Immature natural killer cell (primary cell): ENCODE results near the gene IFNG. TPM values are rescaled to one million over a fixed set of nuclear protein-coding genes. Genes with fewer than 3 reads are reported as not detected.
"Not testable (repeated sequence)": the region's sequence is repeated elsewhere in the genome, so short reads cannot be mapped to it uniquely, and the experiment has no call there.

Source experiments
- DNase-seq, 3 donors: peaks; one replicate each; pipeline ENCODE4 v3.0.0; 2022; ENCODE audit warnings: mixed read lengths in 1 of 3
- H3K27ac Mint-ChIP-seq, 6 donors: one replicate each; pipeline ENCODE4 v1.8.0; 2020; ENCODE audit warnings: mixed read lengths in 6 of 6, mild to moderate bottlenecking in 5 of 6, inconsistent platforms in 4 of 6, moderate library complexity in 3 of 6
- H3K27me3 Mint-ChIP-seq, 3 donors: one replicate each; pipeline ENCODE4 v1.8.0; 2020 to 2021; ENCODE audit warnings: low read depth in 3 of 3, mild to moderate bottlenecking in 3 of 3, mixed read lengths in 3 of 3, moderate library complexity in 3 of 3, inconsistent platforms in 1 of 3
- H3K36me3 Mint-ChIP-seq, 3 donors: one replicate each; pipeline ENCODE4 v1.8.0; 2020; ENCODE audit warnings: mixed read lengths in 3 of 3, inconsistent platforms in 2 of 3, mild to moderate bottlenecking in 2 of 3
- H3K4me1 Mint-ChIP-seq, 2 donors: one replicate each; pipeline ENCODE4 v1.8.0; 2020; ENCODE audit warnings: inconsistent platforms in 2 of 2, mild to moderate bottlenecking in 2 of 2, mixed read lengths in 2 of 2, moderate library complexity in 1 of 2
- H3K4me3 Mint-ChIP-seq, 5 donors: one replicate each; pipeline ENCODE4 v1.8.0; 2020; ENCODE audit warnings: mild to moderate bottlenecking in 5 of 5, mixed read lengths in 5 of 5, inconsistent platforms in 3 of 5, moderate library complexity in 3 of 5
- H3K9me3 Mint-ChIP-seq, 6 donors: one replicate each; pipeline ENCODE4 v1.8.0; 2020; ENCODE audit warnings: mild to moderate bottlenecking in 6 of 6, mixed read lengths in 6 of 6, inconsistent platforms in 4 of 6, moderate library complexity in 3 of 6
- polyA plus RNA-seq, 3 donors: library from polyadenylated mRNA; unstranded; fragments of 300-500 nt; fragmentation: Illumina TruSeq; gene quantifications; one replicate each; pipeline ENCODE4 v1.2.3, GENCODE V29; 2021

IFNG gene
- polyA plus RNA-seq, 3 donors from 2014 or later, result 6.4 to 16.9 (median 15.7) TPM

- Mint-ChIP-seq H3K27ac (peak overlapping the region in 3 of 6 donors; percentile 28 to 34 (median 34)), H3K36me3 (no peaks in the 10 kb centered on the region), H3K9me3 (no peaks in the 10 kb centered on the region), H3K4me3 (no peak overlapping the region), H3K27me3 (peaks cover 0 to 6% (median 5%) of the 10 kb centered on the region in 3 donors), H3K4me1 (peaks cover 40 to 46% of the 10 kb centered on the region in 2 donors)
- DNase-seq, result no peak
Measured at GRCh38 chr12:68178774-68179439, 19.4 kb upstream of the IFNG start.

- H3K27me3 Mint-ChIP-seq, result peaks cover 0 to 6% (median 5%) of the 10 kb centered on the region in 3 donors
- H3K9me3 Mint-ChIP-seq, result no peaks in the 10 kb centered on the region
- H3K27ac Mint-ChIP-seq, result no peak overlapping the region
- no peak overlapping the region for H3K4me3 Mint-ChIP-seq
- H3K4me1 Mint-ChIP-seq, result peaks cover 40 to 48% of the 10 kb centered on the region in 2 donors
- H3K36me3 Mint-ChIP-seq, result no peaks in the 10 kb centered on the region
- no peak for DNase-seq
Measured at GRCh38 chr12:68178184-68178583, 18.6 kb upstream of the IFNG start.

- Mint-ChIP-seq H3K36me3 (no peaks in the 10 kb centered on the region), H3K27me3 (peaks cover 0 to 6% (median 5%) of the 10 kb centered on the region in 3 donors), H3K4me1 (peaks cover 40 to 48% of the 10 kb centered on the region in 2 donors), H3K27ac (peak overlapping the region in 1 of 6 donors; percentile 62), H3K4me3 (no peak overlapping the region), H3K9me3 (no peaks in the 10 kb centered on the region)
- no peak for DNase-seq
Measured at GRCh38 chr12:68177562-68177961, 18.0 kb upstream of the IFNG start.

- H3K9me3 Mint-ChIP-seq, result no peaks in the 10 kb centered on the region
- H3K4me1 Mint-ChIP-seq, result peaks cover 34 to 42% of the 10 kb centered on the region in 2 donors
- no peak for DNase-seq
- H3K4me3 Mint-ChIP-seq, result peak overlapping the region in 4 of 5 donors; percentile 12 to 73 (median 58)
- H3K36me3 Mint-ChIP-seq, result no peaks in the 10 kb centered on the region
- H3K27me3 Mint-ChIP-seq, result peaks cover 0 to 6% (median 5%) of the 10 kb centered on the region in 3 donors
- peak overlapping the region in 5 of 6 donors; percentile 26 to 90 (median 59) for H3K27ac Mint-ChIP-seq
Measured at GRCh38 chr12:68176257-68176656, 16.7 kb upstream of the IFNG start.

DNA sequence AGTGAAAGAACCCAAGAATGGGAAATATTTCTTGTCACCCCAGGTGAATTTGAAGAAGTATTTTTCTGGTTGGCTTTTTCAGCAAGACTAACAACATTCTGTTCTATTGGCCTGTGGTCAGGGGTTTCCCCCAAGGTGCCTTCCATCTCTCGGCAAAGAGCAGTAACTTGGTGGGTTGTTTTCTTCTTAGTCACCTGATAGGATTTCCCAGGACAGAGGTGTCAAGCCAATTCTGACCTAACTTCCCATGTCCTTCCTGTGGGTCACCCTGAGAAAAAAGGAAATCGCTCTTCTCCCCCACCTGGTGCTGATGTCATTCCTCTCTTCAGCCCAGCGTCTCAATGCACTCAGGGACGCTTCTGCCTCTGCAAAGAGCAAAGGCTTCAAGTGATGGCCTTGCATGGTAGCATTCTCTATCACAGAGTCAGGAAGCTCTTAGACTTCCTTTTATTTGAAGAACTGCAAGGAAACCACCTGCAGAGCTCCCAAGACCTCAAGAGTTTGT, 16.1 kb upstream of the IFNG start:
- Mint-ChIP-seq H3K4me1 (peaks cover 27 to 36% of the 10 kb centered on the region in 2 donors), H3K9me3 (no peaks in the 10 kb centered on the region), H3K27me3 (peaks cover 0 to 5% (median 4%) of the 10 kb centered on the region in 3 donors), H3K27ac (peak overlapping the region; percentile 21 to 90 (median 68)), H3K4me3 (peak overlapping the region; percentile 47 to 73 (median 58)), H3K36me3 (no peaks in the 10 kb centered on the region)
- DNase-seq, result peak; percentile 70 to 72 (median 72)

DNA sequence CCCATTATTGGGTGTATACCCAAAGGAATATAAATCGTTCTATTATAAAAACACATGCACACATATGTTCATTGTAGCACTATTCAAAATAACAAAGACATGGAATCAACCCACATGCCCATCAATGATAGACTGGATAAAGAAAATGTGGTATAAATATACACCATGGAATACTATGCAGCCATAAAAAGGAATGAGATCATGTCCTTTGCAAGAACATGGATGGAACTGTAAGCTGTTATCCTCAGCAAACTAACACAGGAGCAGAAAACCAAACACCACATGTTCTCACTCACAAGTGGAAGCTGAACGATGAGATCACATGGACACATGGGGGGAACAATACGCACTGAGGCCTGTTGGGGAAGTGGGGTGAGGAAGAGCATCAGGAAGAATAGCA, 15.2 kb upstream of the IFNG start:
- not testable (repeated sequence) for H3K9me3 Mint-ChIP-seq, DNase-seq, H3K27me3 Mint-ChIP-seq, H3K36me3 Mint-ChIP-seq
- Mint-ChIP-seq H3K4me1 (peaks cover 27 to 34% of the 10 kb centered on the region in 2 donors), H3K4me3 (peak overlapping the region in 3 of 5 donors; percentile 29 to 73 (median 58)), H3K27ac (peak overlapping the region in 5 of 6 donors; percentile 51 to 86 (median 67))

- DNase-seq, result no peak
- H3K4me1 Mint-ChIP-seq, result peaks cover 27 to 34% of the 10 kb centered on the region in 2 donors
- H3K27ac Mint-ChIP-seq, result no peak overlapping the region
- H3K9me3 Mint-ChIP-seq, result no peaks in the 10 kb centered on the region
- H3K27me3 Mint-ChIP-seq, result peaks cover 0 to 6% (median 4%) of the 10 kb centered on the region in 3 donors
- H3K36me3 Mint-ChIP-seq, result peaks cover 0 to 4% (median 0%) of the 10 kb centered on the region in 3 donors
- no peak overlapping the region for H3K4me3 Mint-ChIP-seq
Measured at GRCh38 chr12:68173792-68174191, 14.3 kb upstream of the IFNG start.

DNA sequence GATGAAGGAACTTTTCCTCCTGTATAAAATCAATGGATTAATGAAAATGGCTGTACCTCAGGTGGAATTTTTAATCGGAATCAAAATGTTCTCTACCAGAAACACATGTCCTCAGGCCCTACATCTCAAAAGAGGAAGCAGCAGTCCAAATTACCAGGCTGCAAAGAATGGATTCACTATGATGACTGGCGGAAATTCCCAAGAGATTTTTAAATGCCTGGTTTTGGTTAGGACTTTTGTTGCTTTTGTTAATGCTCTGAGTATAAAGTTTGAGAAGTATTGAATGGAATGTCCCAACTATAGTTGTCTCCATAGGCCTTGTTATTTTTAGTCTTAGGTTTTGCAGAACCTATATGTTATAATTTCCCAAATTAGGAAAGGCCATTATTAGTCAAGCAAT, 11.2 kb upstream of the IFNG start:
- H3K27ac Mint-ChIP-seq, result no peak overlapping the region
- H3K4me3 Mint-ChIP-seq, result no peak overlapping the region
- peaks cover 15 to 21% of the 10 kb centered on the region in 2 donors for H3K4me1 Mint-ChIP-seq
- peaks cover 0 to 4% (median 0%) of the 10 kb centered on the region in 3 donors for H3K36me3 Mint-ChIP-seq
- peaks cover 0 to 9% (median 3%) of the 10 kb centered on the region in 3 donors for H3K27me3 Mint-ChIP-seq
- no peaks in the 10 kb centered on the region for H3K9me3 Mint-ChIP-seq
- no peak for DNase-seq

- Mint-ChIP-seq H3K4me1 (peaks cover 6 to 13% of the 10 kb centered on the region in 2 donors), H3K36me3 (peaks cover 0 to 4% (median 0%) of the 10 kb centered on the region in 3 donors), H3K4me3 (no peak overlapping the region)
Measured at GRCh38 chr12:68169213-68169889, 9.8 kb upstream of the IFNG start.

DNA sequence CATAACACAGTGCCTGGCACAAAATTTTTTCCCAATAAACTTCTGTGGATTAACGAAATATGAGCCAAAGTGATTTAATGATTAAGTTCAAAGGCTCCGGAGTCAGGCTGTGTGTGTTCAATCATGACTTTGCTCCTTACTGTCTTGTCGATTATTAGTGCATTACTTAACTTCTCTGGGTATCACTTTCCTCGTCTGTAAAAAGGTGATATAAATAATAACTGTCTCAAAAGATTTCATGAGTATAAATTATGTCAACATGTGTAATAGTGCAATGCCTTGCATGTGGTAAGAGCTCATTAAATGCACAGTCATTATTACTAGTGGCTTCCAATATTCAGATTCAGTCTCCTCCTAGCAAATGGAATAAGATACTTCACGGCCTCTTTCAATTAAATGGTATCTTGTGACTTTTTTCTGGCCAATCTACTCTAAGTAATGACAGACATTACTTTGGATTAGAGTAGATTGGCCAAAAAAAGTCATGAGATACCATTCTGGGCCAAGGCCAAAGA, 6.8 kb upstream of the IFNG start:
- H3K4me1 Mint-ChIP-seq, result peaks cover 27 to 34% of the 10 kb centered on the region in 2 donors
- no peak for DNase-seq
- H3K4me3 Mint-ChIP-seq, result no peak overlapping the region
- H3K27me3 Mint-ChIP-seq, result peaks cover 0 to 7% (median 5%) of the 10 kb centered on the region in 3 donors
- H3K36me3 Mint-ChIP-seq, result peaks cover 0 to 4% (median 0%) of the 10 kb centered on the region in 3 donors
- no peak overlapping the region for H3K27ac Mint-ChIP-seq
- no peaks in the 10 kb centered on the region for H3K9me3 Mint-ChIP-seq

More at GRCh38 chr12:68169213-68169889, 9.8 kb upstream of the IFNG start:
- no peak for DNase-seq
- Mint-ChIP-seq H3K27ac (no peak overlapping the region), H3K27me3 (peaks cover 0 to 5% (median 0%) of the 10 kb centered on the region in 3 donors), H3K9me3 (no peaks in the 10 kb centered on the region)

GRCh38 chr12:68163560-68164081, 4.1 kb upstream of the IFNG start:
- DNase-seq, result peak; percentile 47 to 58 (median 56)
- Mint-ChIP-seq H3K27ac (peak overlapping the region; percentile 36 to 85 (median 54)), H3K4me1 (peaks cover 42 to 61% of the 10 kb centered on the region in 2 donors), H3K4me3 (peak overlapping the region; percentile 57 to 75 (median 68)), H3K9me3 (no peaks in the 10 kb centered on the region), H3K36me3 (no peaks in the 10 kb centered on the region), H3K27me3 (peaks cover 5 to 10% (median 9%) of the 10 kb centered on the region in 3 donors)

- peaks cover 54 to 73% of the 10 kb centered on the region in 2 donors for H3K4me1 Mint-ChIP-seq
- peaks cover 5 to 9% (median 6%) of the 10 kb centered on the region in 3 donors for H3K27me3 Mint-ChIP-seq
- no peak overlapping the region for H3K4me3 Mint-ChIP-seq
- H3K27ac Mint-ChIP-seq, result no peak overlapping the region
- H3K36me3 Mint-ChIP-seq, result peaks cover 3 to 6% (median 6%) of the 10 kb centered on the region in 3 donors
- DNase-seq, result no peak
- no peaks in the 10 kb centered on the region for H3K9me3 Mint-ChIP-seq
Measured at GRCh38 chr12:68162374-68162773, 2.8 kb upstream of the IFNG start.

- Mint-ChIP-seq H3K27me3 (peaks cover 5 to 9% (median 6%) of the 10 kb centered on the region in 3 donors), H3K9me3 (no peaks in the 10 kb centered on the region), H3K36me3 (peaks cover 20 to 42% (median 28%) of the 10 kb centered on the region in 3 donors), H3K4me3 (peak overlapping the region; percentile 80 to 91 (median 87)), H3K4me1 (peaks cover 60 to 98% of the 10 kb centered on the region in 2 donors), H3K27ac (peak overlapping the region; percentile 35 to 88 (median 74))
- peak; percentile 63 to 73 (median 65) for DNase-seq
Measured at GRCh38 chr12:68158432-68158831, 1.1 kb downstream of the IFNG start.
